ENCODE measurements around the gene MGAT4D. TPM values are rescaled to one million over a fixed set of nuclear protein-coding genes. Genes with fewer than 3 reads are reported as not detected.

MGAT4D gene
- total RNA-seq, 1 experiment from 2014 or later, result not detected

DNA sequence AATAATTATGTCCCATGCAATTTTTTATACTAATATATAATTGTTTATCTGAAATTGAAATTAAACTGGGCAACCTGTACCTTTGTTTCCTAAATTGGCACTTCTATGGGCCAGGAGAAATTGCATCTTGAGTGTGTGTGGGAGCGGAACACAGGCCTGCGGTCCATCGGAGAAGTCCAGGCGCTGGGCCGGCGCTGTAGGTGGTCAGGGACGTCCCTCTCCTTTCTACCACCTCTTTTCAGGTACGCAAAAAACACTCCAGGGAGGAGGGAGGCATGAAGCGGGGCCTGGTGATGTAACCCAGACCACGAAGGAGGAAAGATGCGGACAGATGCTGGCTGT, 717 bp downstream of the MGAT4D start:
- no TSS peak for BruUV-seq (replicated peaks)
- Histone ChIP-seq H3K27ac (ENCODE audit: low read depth, low read length) (no peak overlapping the region), H3K79me2 (ENCODE audit: insufficient read depth, low read length) (no peaks in the 10 kb centered on the region), H3K9me2 (ENCODE audit: insufficient read depth) (no peaks in the 10 kb centered on the region), H3K9me3 (ENCODE audit: control insufficient read depth in 1 of 2, insufficient read depth in 1 of 2, low read depth in 1 of 2, low read length in 2 of 2) (no peaks in the 10 kb centered on the region), H2AFZ (ENCODE audit: low read depth, low read length, poor library complexity, severe bottlenecking) (no peak overlapping the region), H3K4me3 (replicated peaks in 1 of 2; ENCODE audit: low read depth in 1 of 2, low read length in 2 of 2) (no peak overlapping the region), H3K27me3 (ENCODE audit: insufficient read depth, low read length) (no peaks in the 10 kb centered on the region), H3K36me3 (ENCODE audit: control insufficient read depth in 1 of 2, insufficient read depth in 2 of 2, low read length in 2 of 2) (no peaks in the 10 kb centered on the region), H3K9ac (ENCODE audit: low read length) (no peak overlapping the region), H3K4me1 (ENCODE audit: control insufficient read depth in 1 of 2, insufficient read depth in 2 of 2, low read length in 2 of 2) (no peaks in the 10 kb centered on the region), H3K4me2 (ENCODE audit: low read length) (no peak overlapping the region), H4K20me1 (ENCODE audit: insufficient read depth) (no peaks in the 10 kb centered on the region)
- TF ChIP-seq CBX3 (IDR thresholded peaks at IDR 0.05; ENCODE audit: low read depth), result no peak
- TF ChIP-seq, protein P1, sequence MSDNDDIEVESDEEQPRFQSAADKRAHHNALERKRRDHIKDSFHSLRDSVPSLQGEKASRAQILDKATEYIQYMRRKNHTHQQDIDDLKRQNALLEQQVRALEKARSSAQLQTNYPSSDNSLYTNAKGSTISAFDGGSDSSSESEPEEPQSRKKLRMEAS (IDR thresholded peaks at IDR 0.05), result no peak
- TF ChIP-seq, protein P2, sequence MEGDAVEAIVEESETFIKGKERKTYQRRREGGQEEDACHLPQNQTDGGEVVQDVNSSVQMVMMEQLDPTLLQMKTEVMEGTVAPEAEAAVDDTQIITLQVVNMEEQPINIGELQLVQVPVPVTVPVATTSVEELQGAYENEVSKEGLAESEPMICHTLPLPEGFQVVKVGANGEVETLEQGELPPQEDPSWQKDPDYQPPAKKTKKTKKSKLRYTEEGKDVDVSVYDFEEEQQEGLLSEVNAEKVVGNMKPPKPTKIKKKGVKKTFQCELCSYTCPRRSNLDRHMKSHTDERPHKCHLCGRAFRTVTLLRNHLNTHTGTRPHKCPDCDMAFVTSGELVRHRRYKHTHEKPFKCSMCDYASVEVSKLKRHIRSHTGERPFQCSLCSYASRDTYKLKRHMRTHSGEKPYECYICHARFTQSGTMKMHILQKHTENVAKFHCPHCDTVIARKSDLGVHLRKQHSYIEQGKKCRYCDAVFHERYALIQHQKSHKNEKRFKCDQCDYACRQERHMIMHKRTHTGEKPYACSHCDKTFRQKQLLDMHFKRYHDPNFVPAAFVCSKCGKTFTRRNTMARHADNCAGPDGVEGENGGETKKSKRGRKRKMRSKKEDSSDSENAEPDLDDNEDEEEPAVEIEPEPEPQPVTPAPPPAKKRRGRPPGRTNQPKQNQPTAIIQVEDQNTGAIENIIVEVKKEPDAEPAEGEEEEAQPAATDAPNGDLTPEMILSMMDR (IDR thresholded peaks at IDR 0.05 in 2 of 3, conservative IDR thresholded peaks at IDR 0.05 in 1 of 3; ENCODE audit: borderline replicate concordance in 1 of 3, insufficient read depth in 1 of 3, low read depth in 2 of 3, low read length in 2 of 3), result no peak
- TF ChIP-seq TCF7L2 (IDR thresholded peaks at IDR 0.05; ENCODE audit: borderline replicate concordance, extremely low read depth, insufficient read depth, insufficient read length), result no peak
- TF ChIP-seq ZNF274 (IDR thresholded peaks at IDR 0.05; ENCODE audit: low read depth, low read length), result no peak
- no peak for DNase-seq (ENCODE audit: low read depth, low spot score)
- RAD21 ChIA-PET (ENCODE audit: low non-redundant PET in 1 of 2, low total read pairs in 2 of 2, uncharacterized antibody in 2 of 2, unreplicated experiment in 2 of 2), result no interaction called here
- intact Hi-C loops (cut with micrococcal nuclease), result no loop called here
- ATAC-seq, result no peak
- CTCF ChIA-PET, result no interaction called here
- POLR2A ChIA-PET, result no interaction called here

- DNase-seq (ENCODE audit: low read depth, low spot score), result no peak
- CTCF ChIA-PET, result no interaction called here
- BruUV-seq (replicated peaks), result no TSS peak
- H3K9ac ChIP-seq (ENCODE audit: low read length), result no peak overlapping the region
- H3K4me3 ChIP-seq (replicated peaks in 1 of 2; ENCODE audit: low read depth in 1 of 2, low read length in 2 of 2), result no peak overlapping the region
- no peak for TF ChIP-seq EZH2phosphoT487 (IDR thresholded peaks at IDR 0.05; ENCODE audit: borderline replicate concordance)
- TF ChIP-seq YY1 (IDR thresholded peaks at IDR 0.05; ENCODE audit: extremely low read depth, insufficient replicate concordance, low read depth, low read length), result no peak
- no peak for TF ChIP-seq JUND (IDR thresholded peaks at IDR 0.05)
- TF ChIP-seq POLR2AphosphoS5 (IDR thresholded peaks at IDR 0.05; ENCODE audit: low read depth, low read length), result no peak
- H4K20me1 ChIP-seq (ENCODE audit: insufficient read depth), result no peaks in the 10 kb centered on the region
- H2AFZ ChIP-seq (ENCODE audit: low read depth, low read length, poor library complexity, severe bottlenecking), result no peak overlapping the region
- no peaks in the 10 kb centered on the region for H3K9me2 ChIP-seq (ENCODE audit: insufficient read depth)
- RAD21 ChIA-PET (ENCODE audit: low non-redundant PET in 1 of 2, low total read pairs in 2 of 2, uncharacterized antibody in 2 of 2, unreplicated experiment in 2 of 2), result no interaction called here
- no peaks in the 10 kb centered on the region for H3K4me1 ChIP-seq (ENCODE audit: control insufficient read depth in 1 of 2, insufficient read depth in 2 of 2, low read length in 2 of 2)
- intact Hi-C loops (cut with micrococcal nuclease), result no loop called here
- H3K27me3 ChIP-seq (ENCODE audit: insufficient read depth, low read length), result no peaks in the 10 kb centered on the region
- H3K79me2 ChIP-seq (ENCODE audit: insufficient read depth, low read length), result no peaks in the 10 kb centered on the region
- ATAC-seq, result no peak
- H3K9me3 ChIP-seq (ENCODE audit: control insufficient read depth in 1 of 2, insufficient read depth in 1 of 2, low read depth in 1 of 2, low read length in 2 of 2), result peaks cover 0 to 8% of the 10 kb centered on the region in 2 experiments; a peak in 1 of 4 replicates
- no peaks in the 10 kb centered on the region for H3K36me3 ChIP-seq (ENCODE audit: control insufficient read depth in 1 of 2, insufficient read depth in 2 of 2, low read length in 2 of 2)
- no peak overlapping the region for H3K4me2 ChIP-seq (ENCODE audit: low read length)
- H3K27ac ChIP-seq (ENCODE audit: low read depth, low read length), result no peak overlapping the region
- POLR2A ChIA-PET, result no interaction called here
Measured at GRCh38 chr4:140485939-140486338, 12.2 kb downstream of the MGAT4D start.

All from HCT116 (cell line).